Ishikawa (cell line): ENCODE measurements around the gene HOXC9.

Experiments
- CEBPB ChIP-seq: IDR thresholded peaks from 2 replicates; pipeline ENCODE4 v1.6.1; 2012
- CREB1 ChIP-seq: IDR thresholded peaks from 2 replicates; pipeline ENCODE4 v1.6.1; 2012; ENCODE audit warnings: low read depth
- EGR1 ChIP-seq: IDR thresholded peaks from 2 replicates; pipeline ENCODE4 v1.6.1; 2012
- EP300 ChIP-seq: IDR thresholded peaks from 2 replicates; pipeline ENCODE4 v1.6.1; 2012; ENCODE audit warnings: borderline replicate concordance
- REST ChIP-seq: IDR thresholded peaks from 2 replicates; pipeline ENCODE4 v1.6.1; 2012; ENCODE audit warnings: low read depth, mild to moderate bottlenecking
- TCF12 ChIP-seq: IDR thresholded peaks from 2 replicates; pipeline ENCODE4 v1.6.1; 2012; ENCODE audit warnings: low read depth
- TEAD4 ChIP-seq: IDR thresholded peaks from 2 replicates; pipeline ENCODE4 v1.6.1; 2012
- YY1 ChIP-seq: IDR thresholded peaks from 2 replicates; pipeline ENCODE4 v1.6.1; 2012; ENCODE audit warnings: low read depth
- ZBTB7A ChIP-seq: IDR thresholded peaks from 2 replicates; pipeline ENCODE4 v1.6.1; 2012; ENCODE audit warnings: low read depth

- TF ChIP-seq REST: no peak
- TF ChIP-seq EGR1: no peak
- no peak for TF ChIP-seq EP300
- TF ChIP-seq TEAD4: no peak
- no peak for TF ChIP-seq TCF12
- no peak for TF ChIP-seq CREB1
- no peak for TF ChIP-seq CEBPB
- no peak for TF ChIP-seq ZBTB7A
- no peak for TF ChIP-seq YY1
Measured at GRCh38 chr12:54020591-54021405, 20.8 kb downstream of the HOXC9 start.
